H1 (cell line): ENCODE data around the gene MRGPRX1. TPM values are rescaled to one million over a fixed set of nuclear protein-coding genes. Genes with fewer than 3 reads are reported as not detected.

ENCODE experiments used
- BCL11A ChIP-seq, 2 experiments: IDR thresholded peaks; one replicate each; pipeline ENCODE4 v1.6.1; 2011; ENCODE audit warnings: low read depth in 2 of 2, low read length in 2 of 2, mild to moderate bottlenecking in 2 of 2
- CBX5 ChIP-seq: fragments of 300-800, 300-1000 bp; sonication (generic); IDR thresholded peaks from 2 replicates; pipeline ENCODE4 v1.7.1; 2016; ENCODE audit warnings: antibody characterized with exemption, low read length, low read depth
- CTBP2 ChIP-seq: IDR thresholded peaks from 2 replicates; pipeline ENCODE4 v1.7.0; 2011; ENCODE audit warnings: borderline replicate concordance, mild to moderate bottlenecking, moderate library complexity, mixed read lengths, low read length; ENCODE audit not compliant: insufficient read depth, insufficient read length
- EP300 ChIP-seq, 2 experiments: IDR thresholded peaks; 1 replicate in 1 of 2; 2 replicates in 1 of 2; pipeline ENCODE4 v1.6.1; 2011 to 2012; ENCODE audit warnings: low read depth in 2 of 2, low read length in 2 of 2, mild to moderate bottlenecking in 2 of 2, borderline replicate concordance in 1 of 2, inconsistent platforms in 1 of 2, moderate library complexity in 1 of 2
- HDAC2 ChIP-seq, 2 experiments: fragments of 300-600 bp in 1 of 2; sonication (generic) in 1 of 2; IDR thresholded peaks; 2 replicates each; pipeline ENCODE4 v1.6.1; 2011 to 2012; ENCODE audit warnings: low read depth in 2 of 2, low read length in 2 of 2, mild to moderate bottlenecking in 2 of 2, moderate library complexity in 2 of 2, borderline replicate concordance in 1 of 2, inconsistent platforms in 1 of 2
- SIN3A ChIP-seq, 2 experiments: IDR thresholded peaks in 1 of 2; conservative IDR thresholded peaks in 1 of 2; 2 replicates each; pipeline ENCODE4 v1.6.1; 2011 to 2012; ENCODE audit warnings: low read length in 2 of 2, improper control_type of control experiment in 1 of 2, low read depth in 1 of 2, mild to moderate bottlenecking in 1 of 2
- TAF7 ChIP-seq: optimal IDR thresholded peaks from 2 replicates; pipeline ENCODE3; 2011; ENCODE audit warnings: low read depth, mild to moderate bottlenecking, inconsistent platforms, low read length, moderate library complexity, borderline replicate concordance
- polyA plus RNA-seq, 7 experiments: library from polyadenylated mRNA; depleted of rRNA in 3 of 7; stranded (reverse) in 5 of 7; unstranded in 2 of 7; fragments of >200 nt in 5 of 7; fragments of 200-250 nt in 2 of 7; gene quantifications; 1 replicate in 5 of 7; 2 replicates in 1 of 7; 4 replicates in 1 of 7; pipeline versions ENCODE4 v1.2.1 to v1.2.3, GENCODE V29; 2011 to 2013; ENCODE audit warnings: missing spikeins in 2 of 7, mixed read lengths in 2 of 7
- total RNA-seq: library from RNA; stranded (reverse); fragmentation: NEBNext Ultra II Directional; extraction: Animal tissue kit (Norgen Biotek cat#: 25700); gene quantifications from 2 replicates; pipeline ENCODE4 v1.2.1, GENCODE V29; 2021

Gene MRGPRX1
- total and polyA plus RNA-seq, 2 of the 8 experiments (the other 6 are each of a cell fraction or from before 2014, with no cell fraction given): not detected

DNA sequence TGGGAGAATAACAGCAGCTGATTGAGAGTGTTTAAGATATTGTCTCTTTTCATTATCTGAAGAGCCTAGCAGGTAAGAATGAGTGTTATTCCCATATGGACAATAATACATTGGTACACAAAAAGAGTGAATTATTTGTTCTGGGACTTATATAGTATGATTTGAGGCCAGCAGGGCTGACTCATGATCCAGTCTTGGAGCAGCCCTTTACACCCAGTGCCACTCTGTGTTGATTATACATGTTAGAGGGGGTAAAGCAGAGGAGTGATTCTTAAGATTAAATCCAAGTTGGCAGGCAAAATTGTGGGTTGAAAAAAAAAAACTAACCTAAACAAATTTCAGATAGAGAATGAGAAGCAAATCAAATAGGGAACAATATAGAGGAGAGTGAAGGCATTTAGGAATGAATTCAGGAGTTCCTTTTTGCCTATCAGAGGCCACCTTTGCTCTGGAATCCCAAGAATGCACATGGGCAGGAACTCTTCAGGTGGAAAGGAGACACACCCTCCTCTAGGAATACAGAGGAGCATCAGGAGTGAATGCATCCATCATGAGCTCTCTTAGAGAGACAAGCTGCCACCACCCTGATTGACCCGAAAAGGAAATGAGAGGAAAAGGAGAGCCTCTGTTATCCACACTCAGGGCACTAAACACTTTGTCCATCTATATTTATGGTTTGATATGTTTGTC lies 19.2 kb upstream of the MRGPRX1 start (continued):
- TF ChIP-seq CTBP2 (no peak), SIN3A (conservative IDR thresholded peaks at IDR 0.05 in 1 of 2, IDR thresholded peaks at IDR 0.05 in 1 of 2; ENCODE audit: low read depth in 1 of 2, low read length in 2 of 2) (no peak), HDAC2 (IDR thresholded peaks at IDR 0.05; ENCODE audit: borderline replicate concordance in 1 of 2, low read depth in 2 of 2, low read length in 2 of 2) (peak in 1 of 2 experiments; percentile 54; a peak in 1 of 4 replicates), EP300 (IDR thresholded peaks at IDR 0.05; ENCODE audit: borderline replicate concordance in 1 of 2, low read depth in 2 of 2, low read length in 2 of 2) (no peak), BCL11A (IDR thresholded peaks at IDR 0.05; ENCODE audit: low read depth in 2 of 2, low read length in 2 of 2) (no peak), CBX5 (no peak), TAF7 (no peak)
